OCI-LY1 (cell line): ENCODE data around the gene CSNK1E.

Experiments used
- CTCF ChIP-seq: fragments of 200-600 bp; sonication (generic), shearing (Covaris generic); IDR thresholded peaks from 2 replicates; pipeline ENCODE4 v1.5.1; 2017; ENCODE audit warnings: mild to moderate bottlenecking, antibody characterized with exemption, low read length, moderate library complexity, mixed read lengths
- EZH2 ChIP-seq: fragments of 200-600 bp; sonication (generic), shearing (Covaris generic); IDR thresholded peaks from 2 replicates; pipeline ENCODE4 v1.8.0; 2017; ENCODE audit warnings: borderline replicate concordance, mixed run types, mild to moderate bottlenecking, antibody characterized with exemption, low read length, moderate library complexity, mixed read lengths

- TF ChIP-seq EZH2 (no peak), CTCF (no peak)
Observed at GRCh38 chr22:38338772-38339379, 21.6 kb upstream of the CSNK1E start.
